Activated CD8-positive, alpha-beta T cell treated with anti-CD3 and anti-CD28 coated beads, Interleukin-2, amount 10 ng/mL, durations not matched to agents 7 days and 5 days (primary cell): Measurements from ENCODE around the gene BCKDHA. TPM values are rescaled to one million over a fixed set of nuclear protein-coding genes. Genes with fewer than 3 reads are reported as not detected.
"Not testable (repeated sequence)": the region's sequence is repeated elsewhere in the genome, so short reads cannot be mapped to it uniquely, and the experiment has no call there.

Experiments used
- ATAC-seq: fragments of 150-1000 bp; cut with Tn5 transposase; one replicate; pipeline ENCODE4 v1.10.0; 2021; ENCODE audit warnings: moderate library complexity
- CTCF ChIA-PET: fragments of 350-600 bp; sonication (Branson Sonifier 250); formaldehyde crosslinking; loops from one replicate; lab custom pipeline; 2021; ENCODE audit warnings: antibody characterized with exemption; lab: Charles Lee
- POLR2A ChIA-PET: fragments of 350-600 bp; sonication (Branson Sonifier 250); formaldehyde crosslinking; loops from one replicate; lab custom pipeline; 2021; ENCODE audit warnings: antibody characterized with exemption; lab: Charles Lee
- DNase-seq: peaks from one replicate; pipeline ENCODE4 v3.0.0-alpha.2; 2020
- H3K27ac Mint-ChIP-seq: one replicate; pipeline ENCODE4 v1.8.0; 2021; ENCODE audit warnings: mild to moderate bottlenecking, mixed read lengths
- H3K27me3 Mint-ChIP-seq: one replicate; pipeline ENCODE4 v1.8.0; 2021; ENCODE audit warnings: low read depth, mixed read lengths
- H3K36me3 Mint-ChIP-seq: one replicate; pipeline ENCODE4 v1.8.0; 2021; ENCODE audit warnings: low read depth, mixed read lengths
- H3K4me1 Mint-ChIP-seq: one replicate; pipeline ENCODE4 v1.8.0; 2021; ENCODE audit warnings: low read depth, mixed read lengths
- H3K4me3 Mint-ChIP-seq: one replicate; pipeline ENCODE4 v1.8.0; 2021; ENCODE audit warnings: mild to moderate bottlenecking, mixed read lengths
- H3K9me3 Mint-ChIP-seq: one replicate; pipeline ENCODE4 v1.8.0; 2022; ENCODE audit warnings: mixed read lengths; ENCODE audit not compliant: insufficient read depth
- total RNA-seq, 2 experiments: library from RNA; stranded (reverse); gene quantifications; one replicate each; pipeline ENCODE4 v1.2.3, GENCODE V29; 2021

BCKDHA gene
- total RNA-seq, 2 experiments from 2014 or later: 15.8 to 24.5 TPM

DNA sequence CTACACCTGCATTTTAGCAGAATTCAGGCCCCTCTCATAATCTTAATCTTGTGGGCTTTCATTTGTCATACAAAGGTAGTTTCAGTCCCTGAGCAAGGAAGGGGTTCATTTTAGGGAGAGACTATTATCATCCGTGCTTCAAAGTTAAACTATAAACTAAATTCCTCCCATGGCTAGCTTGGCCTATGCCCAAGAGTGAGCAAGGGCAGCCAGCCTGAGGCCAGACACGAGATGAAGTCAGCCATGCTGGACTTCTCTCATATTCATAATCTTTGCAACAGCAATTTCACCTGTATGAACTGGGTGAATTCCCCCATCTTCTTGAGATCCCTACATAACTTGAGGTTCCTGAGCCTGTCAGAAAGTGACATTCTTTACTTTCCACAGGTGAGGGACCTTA, 58.3 kb downstream of the BCKDHA start:
- Mint-ChIP-seq H3K27me3 (peaks cover 24% of the 10 kb centered on the region), H3K4me1 (peaks cover 32% of the 10 kb centered on the region), H3K9me3 (no peaks in the 10 kb centered on the region), H3K4me3 (no peak overlapping the region), H3K27ac (no peak overlapping the region), H3K36me3 (no peaks in the 10 kb centered on the region)
- ChIA-PET CTCF (interaction anchor here (1.4 to 2.7 kb wide), 8 partner anchors 16 to 251 kb away, joined by 3 to 21 read pairs (median 6); partner anchors contain the start of gene DMAC2), POLR2A (no interaction called here)
- no peak for DNase-seq
- no peak for ATAC-seq

DNA sequence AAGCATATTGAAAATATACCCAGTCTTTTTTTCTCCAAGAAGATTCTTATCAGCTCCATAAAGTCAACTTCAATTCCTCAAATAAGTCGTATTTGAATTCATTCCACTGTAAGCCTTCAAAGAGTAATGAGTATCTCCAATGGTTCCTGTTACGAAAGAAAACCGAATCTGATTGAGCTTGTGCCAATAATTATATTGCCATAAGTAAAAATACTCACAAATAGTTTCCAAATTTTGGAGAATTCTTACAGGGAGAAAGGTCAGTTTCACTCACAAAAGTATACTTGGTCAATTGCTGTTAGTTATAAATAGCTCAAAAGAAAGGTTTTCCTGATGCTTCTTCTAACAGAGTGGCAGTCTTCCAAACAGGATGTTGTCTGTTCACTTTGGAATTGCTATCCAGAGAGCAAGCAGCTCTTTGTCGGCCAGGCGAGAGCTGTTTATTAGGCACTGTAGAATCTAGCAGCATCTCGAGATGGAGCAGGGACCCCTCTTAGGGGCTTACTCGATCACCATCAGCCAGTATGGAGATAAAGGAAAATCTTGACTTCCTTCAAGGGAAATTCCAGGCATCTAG, 58.8 kb downstream of the BCKDHA start:
- POLR2A ChIA-PET: interaction anchor here (0.8 kb wide), 1 partner anchor 17 kb away, joined by 5 read pairs; the partner anchor contains the start of gene DMAC2
- DNase-seq (no peak), ATAC-seq (no peak)
- peaks cover 32% of the 10 kb centered on the region for H3K4me1 Mint-ChIP-seq
- H3K27ac Mint-ChIP-seq: peak overlapping the region; percentile 3
- H3K9me3 Mint-ChIP-seq: no peaks in the 10 kb centered on the region
- no peak overlapping the region for H3K4me3 Mint-ChIP-seq
- CTCF ChIA-PET: interaction anchor here (0.9 to 2.7 kb wide), 12 partner anchors 7 to 251 kb away, joined by 3 to 21 read pairs (median 6); partner anchors contain the start of genes DMAC2 and ERICH4
- H3K27me3 Mint-ChIP-seq: peaks cover 24% of the 10 kb centered on the region
- no peaks in the 10 kb centered on the region for H3K36me3 Mint-ChIP-seq

DNA sequence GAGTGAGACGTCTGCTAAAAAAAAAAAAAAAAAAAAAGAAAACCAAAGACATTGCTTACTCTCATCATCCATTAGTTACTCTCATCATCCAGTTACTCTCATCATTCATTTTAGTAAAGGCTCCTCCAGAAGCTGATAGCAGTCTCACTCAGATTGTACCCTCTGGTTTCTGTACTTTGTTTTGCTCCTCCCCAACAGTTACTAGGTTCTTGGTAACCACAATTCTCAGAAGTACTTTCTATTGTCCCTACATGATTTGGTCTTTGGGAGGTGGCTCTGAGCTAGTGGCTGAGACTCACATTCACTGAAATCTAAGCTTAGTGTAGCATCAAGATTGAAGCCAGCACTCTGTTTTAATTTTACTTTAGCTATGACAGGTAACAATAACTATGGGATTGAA, 59.6 kb downstream of the BCKDHA start:
- DNase-seq (peak; percentile 46), ATAC-seq (peak; percentile 93)
- ChIA-PET CTCF (interaction anchor here (0.8 to 2.7 kb wide), 14 partner anchors 8 to 250 kb away, joined by 3 to 21 read pairs (median 4); partner anchors contain the start of genes DMAC2 and ERICH4), POLR2A (interaction anchor here (0.6 to 0.8 kb wide), 2 partner anchors 18 to 144 kb away, joined by 3 to 5 read pairs; partner anchors contain the start of gene DMAC2)
- peaks cover 26% of the 10 kb centered on the region for H3K27me3 Mint-ChIP-seq
- H3K4me3 Mint-ChIP-seq: peak overlapping the region; percentile 34
- H3K36me3 Mint-ChIP-seq: no peaks in the 10 kb centered on the region
- peaks cover 33% of the 10 kb centered on the region for H3K4me1 Mint-ChIP-seq
- no peaks in the 10 kb centered on the region for H3K9me3 Mint-ChIP-seq
- H3K27ac Mint-ChIP-seq: peak overlapping the region; percentile 81

DNA sequence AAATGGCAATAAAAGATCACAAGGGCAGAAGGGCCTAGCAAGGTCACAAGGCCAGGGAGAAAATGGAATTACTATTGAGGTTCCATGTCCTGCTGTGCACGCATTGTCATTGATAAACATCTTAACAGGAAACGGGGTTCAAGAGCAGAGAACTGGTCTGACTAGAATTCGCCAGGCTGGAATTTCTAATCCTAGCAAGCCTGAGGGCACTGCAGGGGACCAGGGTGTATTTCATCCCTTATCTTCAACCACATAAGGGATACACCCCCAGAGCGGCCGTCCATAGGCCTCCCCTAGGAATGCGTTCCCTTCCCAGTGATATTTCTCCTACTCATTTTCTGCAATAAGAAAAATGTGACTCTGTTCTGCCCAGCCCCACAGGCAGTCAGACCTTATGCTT, 64.9 kb downstream of the BCKDHA start:
- ATAC-seq (no peak), DNase-seq (no peak)
- ChIA-PET CTCF (no interaction called here), POLR2A (no interaction called here)
- Mint-ChIP-seq H3K27me3 (peaks cover 17% of the 10 kb centered on the region), H3K4me3 (no peak overlapping the region), H3K27ac (no peak overlapping the region), H3K9me3 (no peaks in the 10 kb centered on the region), H3K4me1 (peaks cover 17% of the 10 kb centered on the region), H3K36me3 (no peaks in the 10 kb centered on the region)

DNA sequence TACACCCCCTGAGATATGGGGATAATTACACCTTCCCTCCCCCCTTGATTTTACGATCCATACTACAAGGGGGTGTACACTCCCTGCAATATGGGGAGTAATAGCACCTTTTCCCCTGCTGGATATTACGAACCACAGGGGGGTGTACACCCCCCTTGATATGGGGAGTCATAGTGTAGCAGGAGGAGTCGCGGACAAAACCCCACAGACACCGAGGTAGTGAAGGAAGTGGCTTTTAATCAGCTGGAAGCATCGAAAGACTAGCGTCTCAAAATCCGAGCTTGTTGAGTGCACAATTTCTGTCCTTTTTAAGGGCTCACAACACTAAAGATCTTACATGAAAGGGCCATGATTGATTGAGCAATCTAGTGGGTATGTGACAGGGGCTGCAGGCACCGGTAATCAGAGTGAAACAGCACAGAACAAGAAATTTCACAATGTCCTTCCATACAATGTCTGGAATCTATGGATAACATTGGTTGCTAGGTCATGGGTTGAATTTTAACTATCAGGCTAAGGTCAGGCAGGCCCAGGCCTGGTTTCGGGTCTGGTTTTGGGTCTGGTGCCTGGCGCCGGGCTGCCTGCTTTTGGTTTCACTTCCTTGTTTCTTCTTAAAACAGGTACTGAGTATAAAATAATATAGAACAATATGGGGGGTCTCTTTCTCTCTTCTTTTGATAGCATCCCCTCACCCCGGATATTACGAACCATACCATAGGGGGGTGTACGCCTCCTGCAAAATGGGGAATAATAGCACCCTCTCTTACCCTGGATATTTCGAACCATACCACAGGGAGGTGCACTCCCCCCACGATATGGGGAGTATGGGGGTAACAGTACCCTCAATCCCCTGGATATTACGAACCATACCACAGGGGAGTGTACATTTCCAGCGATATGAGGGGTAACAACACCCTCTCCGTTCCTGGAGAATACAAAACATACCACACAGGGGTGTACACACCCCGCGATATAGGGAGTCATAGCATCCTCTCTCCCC, 65.9 kb downstream of the BCKDHA start:
- Mint-ChIP-seq H3K27me3 (peaks cover 22% of the 10 kb centered on the region), H3K4me1 (peaks cover 10% of the 10 kb centered on the region), H3K27ac (peak overlapping the region; percentile 69)
- DNase-seq, POLR2A ChIA-PET, ATAC-seq, H3K4me3 Mint-ChIP-seq, H3K9me3 Mint-ChIP-seq, CTCF ChIA-PET, H3K36me3 Mint-ChIP-seq: not testable (repeated sequence)

Other genes starting within 250 kb of the BCKDHA start
- gene CYP2S1, start 204.6 kb upstream of the BCKDHA start, total RNA-seq: under 1 TPM; 0.83 to 0.95 TPM
- not detected for gene AXL, start 178.6 kb upstream of the BCKDHA start, total RNA-seq
- gene HNRNPUL1, start 133.4 kb upstream of the BCKDHA start, total RNA-seq: 100 to 1,000 TPM; 332 to 340 TPM
- 10 to 100 TPM; 33.5 to 36.1 TPM for gene CCDC97, start 87.6 kb upstream of the BCKDHA start, total RNA-seq
- gene TGFB1, start 43.9 kb upstream of the BCKDHA start, total RNA-seq: 100 to 1,000 TPM; 210 to 231 TPM
- 10 to 100 TPM; 10.6 to 12.8 TPM for gene B9D2, start 33.7 kb upstream of the BCKDHA start, total RNA-seq
- gene TMEM91, start 21.3 kb upstream of the BCKDHA start, total RNA-seq: 1 to 10 TPM; 5.3 to 6.4 TPM
- 10 to 100 TPM; 25.3 to 26.6 TPM for gene EXOSC5, start 459 bp upstream of the BCKDHA start, total RNA-seq
- 1 to 10 TPM; 2.9 to 5.2 TPM for gene B3GNT8, start 29.6 kb downstream of the BCKDHA start, total RNA-seq
- gene DMAC2, start 42.1 kb downstream of the BCKDHA start, total RNA-seq: 10 to 100 TPM; 44.8 to 47.0 TPM
- gene ERICH4, start 45.3 kb downstream of the BCKDHA start, total RNA-seq: not detected
- 10 to 100 TPM; 41.8 to 49.4 TPM for gene CEACAM21, start 178.3 kb downstream of the BCKDHA start, total RNA-seq
- not detected for gene CEACAM4, start 229.3 kb downstream of the BCKDHA start, total RNA-seq